Esophagus squamous epithelium (tissue), 5 donors: ENCODE measurements around the gene KCNK18. TPM values are rescaled to one million over a fixed set of nuclear protein-coding genes. Genes with fewer than 3 reads are reported as not detected.

Experiments used
- DNase-seq: peaks from one replicate; lab custom pipeline; 2025; lab: John Stamatoyannopoulos, UW
- H3K27ac ChIP-seq, 4 donors: fragments of 200-600 bp; sonication (generic); one replicate each; pipeline ENCODE4 v1.5.1; 2016 to 2019; ENCODE audit warnings: mild to moderate bottlenecking in 1 of 4
- H3K27me3 ChIP-seq, 4 donors: fragments of 200-600 bp; sonication (generic); 1 replicate in 3 of 4; 2 replicates in 1 of 4; pipeline versions ENCODE4 v1.5.1 to v1.6.0; 2017 to 2021; ENCODE audit warnings: antibody characterized with exemption in 1 of 4
- H3K36me3 ChIP-seq, 3 donors: fragments of 200-600 bp; sonication (generic); one replicate each; pipeline ENCODE4 v1.5.1; 2016 to 2019
- H3K4me1 ChIP-seq, 3 donors: fragments of 200-600 bp; sonication (generic); one replicate each; pipeline ENCODE4 v1.5.1; 2017 to 2019
- H3K4me3 ChIP-seq, 4 donors: fragments of 200-600 bp; sonication (generic); 1 replicate in 3 of 4; 2 replicates in 1 of 4; pipeline ENCODE4 v1.5.1; 2016 to 2019; ENCODE audit warnings: mild to moderate bottlenecking in 2 of 4, moderate library complexity in 1 of 4
- H3K9me3 ChIP-seq, 3 donors: fragments of 200-600 bp; sonication (generic); one replicate each; pipeline ENCODE4 v1.5.1; 2016 to 2019
- POLR2A ChIP-seq, 4 donors: fragments of 450-650 bp; IDR thresholded peaks; one replicate each; pipeline ENCODE4 v1.6.1; 2017; ENCODE audit warnings: antibody characterized with exemption in 4 of 4, mild to moderate bottlenecking in 4 of 4, moderate library complexity in 3 of 4
- WGBS, 2 donors: methylation state at CpG; one replicate each; pipeline ENCODE4 v1.1.5; 2018; 5-methylcytosine and 5-hydroxymethylcytosine counted together
- intact Hi-C: fragments of 100-400 bp; cut with DNase I; formaldehyde crosslinking; loops from one replicate; pipeline ENCODE4 v1.15.0; 2022
- total RNA-seq, 4 donors: library from RNA; depleted of rRNA; stranded (reverse); fragments of >200 nt; gene quantifications; one replicate each; pipeline ENCODE4 v1.1.0, GENCODE V29; 2016
- TF ChIP-seq, protein P1 (sequence below), 6 experiments: fragments of 450-650 bp in 4 of 6; fragments of 200-600 bp in 2 of 6; sonication (generic) in 2 of 6; IDR thresholded peaks; one replicate each; pipeline ENCODE4 v1.5.1; 2016 to 2019; ENCODE audit warnings: antibody characterized with exemption in 6 of 6, mild to moderate bottlenecking in 4 of 6, moderate library complexity in 4 of 6
- donor health status: DM: yes; HTN: yes; CAD: no.

Gene KCNK18
- total RNA-seq, 4 donors from 2014 or later: not detected

DNA sequence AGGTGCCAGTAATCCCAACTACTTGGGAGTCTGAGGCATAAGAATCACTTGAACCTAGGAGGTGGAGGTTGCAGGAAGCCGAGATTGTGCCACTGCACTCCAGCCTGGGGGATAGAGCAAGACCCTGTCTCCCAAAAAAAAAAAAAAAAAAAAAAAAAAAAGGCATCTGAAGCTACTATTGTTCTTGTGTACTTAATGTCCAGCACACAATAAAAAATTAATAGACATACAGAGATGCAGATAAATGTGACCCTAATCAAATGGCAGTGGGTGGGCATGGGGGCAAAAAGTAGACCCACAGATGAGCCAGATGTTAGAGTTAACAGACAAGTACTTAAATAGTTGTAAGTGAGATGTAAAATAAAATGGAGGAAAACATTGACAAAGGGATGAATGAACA, 7.7 kb upstream of the KCNK18 start:
- TF ChIP-seq POLR2A (IDR thresholded peaks at IDR 0.05): no peak
- TF ChIP-seq, protein P1, sequence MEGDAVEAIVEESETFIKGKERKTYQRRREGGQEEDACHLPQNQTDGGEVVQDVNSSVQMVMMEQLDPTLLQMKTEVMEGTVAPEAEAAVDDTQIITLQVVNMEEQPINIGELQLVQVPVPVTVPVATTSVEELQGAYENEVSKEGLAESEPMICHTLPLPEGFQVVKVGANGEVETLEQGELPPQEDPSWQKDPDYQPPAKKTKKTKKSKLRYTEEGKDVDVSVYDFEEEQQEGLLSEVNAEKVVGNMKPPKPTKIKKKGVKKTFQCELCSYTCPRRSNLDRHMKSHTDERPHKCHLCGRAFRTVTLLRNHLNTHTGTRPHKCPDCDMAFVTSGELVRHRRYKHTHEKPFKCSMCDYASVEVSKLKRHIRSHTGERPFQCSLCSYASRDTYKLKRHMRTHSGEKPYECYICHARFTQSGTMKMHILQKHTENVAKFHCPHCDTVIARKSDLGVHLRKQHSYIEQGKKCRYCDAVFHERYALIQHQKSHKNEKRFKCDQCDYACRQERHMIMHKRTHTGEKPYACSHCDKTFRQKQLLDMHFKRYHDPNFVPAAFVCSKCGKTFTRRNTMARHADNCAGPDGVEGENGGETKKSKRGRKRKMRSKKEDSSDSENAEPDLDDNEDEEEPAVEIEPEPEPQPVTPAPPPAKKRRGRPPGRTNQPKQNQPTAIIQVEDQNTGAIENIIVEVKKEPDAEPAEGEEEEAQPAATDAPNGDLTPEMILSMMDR (IDR thresholded peaks at IDR 0.05): no peak
- 43% methylated on average over 1 of the region's 1 CpG; no CpG with 5 or more reads in 1 of the 2 donors for WGBS, 2 donors
- no peaks in the 10 kb centered on the region for H3K9me3 ChIP-seq

DNA sequence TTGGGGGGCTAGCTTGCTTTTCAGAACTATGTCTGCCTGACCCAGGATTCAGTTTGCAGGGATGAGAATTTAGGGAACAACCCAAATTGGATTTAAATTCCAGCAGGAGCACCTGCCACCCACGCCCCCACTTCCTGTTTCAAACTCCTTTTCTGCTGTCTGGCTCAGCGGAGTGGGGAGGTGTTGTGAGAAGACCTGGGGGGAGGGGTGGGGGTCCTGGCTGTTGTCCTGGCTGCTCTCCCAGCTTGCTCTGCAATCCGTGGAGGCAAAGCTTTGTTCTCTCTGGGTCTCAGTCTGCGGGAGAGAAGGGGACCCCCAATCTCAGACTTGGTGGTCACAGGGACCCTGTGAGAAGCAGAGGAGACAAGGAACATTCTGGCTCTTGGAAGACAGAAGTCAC, 799 bp downstream of the KCNK18 start:
- intact Hi-C loops: no loop called here
- no peak for TF ChIP-seq POLR2A (IDR thresholded peaks at IDR 0.05)
- TF ChIP-seq, protein P1 (IDR thresholded peaks at IDR 0.05): no peak
- no peaks in the 10 kb centered on the region for H3K9me3 ChIP-seq
- no peak overlapping the region for H3K27ac ChIP-seq
- no peak for DNase-seq
- no peaks in the 10 kb centered on the region for H3K36me3 ChIP-seq
- peaks cover 0 to 59% (median 0%) of the 10 kb centered on the region in 4 donors for H3K27me3 ChIP-seq
- H3K4me3 ChIP-seq: no peak overlapping the region
- WGBS, 2 donors: 60 to 61% methylated on average over 1 to 2 of the region's 4 CpGs
- H3K4me1 ChIP-seq: no peaks in the 10 kb centered on the region

More for the DNA sequence above, 7.7 kb upstream of the KCNK18 start:
- H3K27ac ChIP-seq: no peak overlapping the region
- intact Hi-C loops: no loop called here
- no peaks in the 10 kb centered on the region for H3K4me1 ChIP-seq
- no peak overlapping the region for H3K4me3 ChIP-seq
- no peaks in the 10 kb centered on the region for H3K36me3 ChIP-seq
- peaks cover 0 to 10% (median 0%) of the 10 kb centered on the region in 4 donors for H3K27me3 ChIP-seq
- DNase-seq: no peak

DNA sequence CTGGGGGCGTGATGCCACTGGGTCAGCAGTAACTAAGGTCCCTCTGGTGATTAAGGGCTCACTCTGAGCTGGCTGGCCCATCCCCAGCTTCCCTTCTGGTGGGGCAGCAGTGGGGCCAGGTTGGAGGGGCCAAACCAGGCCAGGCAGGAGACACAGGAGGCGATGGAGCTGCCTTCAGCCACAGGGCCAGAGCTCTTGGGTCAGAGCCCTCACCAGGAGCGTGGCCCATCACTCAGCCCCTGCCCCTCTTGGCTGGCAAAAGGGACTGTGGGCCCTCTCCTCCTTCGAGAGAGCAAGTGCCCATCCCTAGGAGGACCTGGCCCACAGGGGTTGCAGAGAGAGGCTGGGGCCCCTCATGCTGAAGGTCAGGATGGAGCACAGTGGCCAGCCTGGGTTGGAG, 4.5 kb downstream of the KCNK18 start:
- TF ChIP-seq, protein P1 (IDR thresholded peaks at IDR 0.05): no peak
- no peak for TF ChIP-seq POLR2A (IDR thresholded peaks at IDR 0.05)
- no peak for DNase-seq

DNA sequence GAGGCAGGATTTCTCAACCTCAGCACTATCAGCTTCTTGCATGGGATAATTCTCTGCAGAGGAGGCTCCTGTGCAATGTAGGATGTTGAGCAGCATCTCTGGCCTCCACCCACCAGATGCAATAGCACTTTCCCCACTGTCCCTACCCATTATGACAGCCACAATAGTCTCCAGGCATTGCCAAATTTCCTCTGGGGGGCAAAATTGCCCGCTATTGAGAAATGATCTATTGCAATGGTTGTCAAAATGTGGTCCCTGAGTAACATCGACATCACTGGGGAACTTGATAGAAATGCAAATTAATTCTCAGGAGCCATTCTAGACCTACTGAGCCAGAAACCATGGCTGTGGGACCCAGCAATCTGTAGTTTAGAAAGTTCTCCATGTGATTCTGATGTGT, 7.0 kb downstream of the KCNK18 start:
- TF ChIP-seq, protein P1 (IDR thresholded peaks at IDR 0.05): no peak
- no peak for TF ChIP-seq POLR2A (IDR thresholded peaks at IDR 0.05)
- Histone ChIP-seq H3K9me3 (peaks cover 0 to 3% (median 0%) of the 10 kb centered on the region in 3 donors), H3K4me3 (no peak overlapping the region), H3K27me3 (peaks cover 0 to 61% (median 0%) of the 10 kb centered on the region in 4 donors), H3K36me3 (no peaks in the 10 kb centered on the region), H3K4me1 (no peaks in the 10 kb centered on the region), H3K27ac (no peak overlapping the region)
- 20 to 50% methylated on average over 2 of the region's 2 CpGs for WGBS, 2 donors
- no peak for DNase-seq
- intact Hi-C loops: no loop called here

More for the DNA sequence above, 4.5 kb downstream of the KCNK18 start:
- Histone ChIP-seq H3K27ac (no peak overlapping the region), H3K27me3 (peaks cover 0 to 54% (median 0%) of the 10 kb centered on the region in 4 donors), H3K4me3 (no peak overlapping the region), H3K9me3 (peaks cover 0 to 3% (median 0%) of the 10 kb centered on the region in 3 donors), H3K4me1 (no peaks in the 10 kb centered on the region), H3K36me3 (no peaks in the 10 kb centered on the region)
- no CpG with 5 or more reads among the region's 4 CpGs for WGBS, 2 donors
- intact Hi-C loops: no loop called here

DNA sequence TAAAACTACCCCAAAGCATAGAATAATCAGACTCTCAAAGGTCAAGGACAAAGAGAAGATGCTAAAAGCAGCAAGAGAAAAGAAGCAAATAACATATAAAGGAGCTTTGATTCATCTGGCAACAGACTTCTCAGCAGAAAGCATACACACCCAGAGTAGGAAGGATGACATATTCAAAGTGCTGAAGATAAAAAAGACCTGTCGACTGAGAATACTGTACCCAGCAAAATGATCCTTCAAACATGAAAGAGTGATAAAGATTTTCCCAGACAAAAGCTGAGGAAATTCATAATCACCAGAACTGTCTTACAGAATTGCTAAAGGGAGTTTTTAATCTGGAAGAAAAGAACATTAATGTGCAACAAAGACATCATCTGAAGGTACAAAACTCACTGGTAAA, 14.9 kb downstream of the KCNK18 start:
- Histone ChIP-seq H3K4me1 (peaks cover 8 to 10% (median 10%) of the 10 kb centered on the region in 3 donors), H3K9me3 (peaks cover 0 to 4% (median 0%) of the 10 kb centered on the region in 3 donors), H3K27me3 (peaks cover 0 to 93% (median 8%) of the 10 kb centered on the region in 4 donors), H3K36me3 (no peaks in the 10 kb centered on the region), H3K27ac (no peak overlapping the region), H3K4me3 (no peak overlapping the region)
- intact Hi-C loops: loop anchor here (10.0 kb wide), 2 partner anchors 103 to 243 kb away; no protein-coding TSS in a partner anchor
- no peak for TF ChIP-seq POLR2A (IDR thresholded peaks at IDR 0.05)
- TF ChIP-seq, protein P1 (IDR thresholded peaks at IDR 0.05): no peak
- no peak for DNase-seq
- 59 to 73% methylated on average over 1 of the region's 1 CpG for WGBS, 2 donors
